Muscle layer of colon (tissue), 2 donors: ENCODE measurements around the gene TRIM17.
A peak's percentile ranks its signal among the peaks of the same experiment; 100 is the strongest.

Experiments
- H3K27ac ChIP-seq: one replicate; pipeline ENCODE4 v1.7.0; 2013; ENCODE audit warnings: low read depth, mild to moderate bottlenecking, low read length, moderate library complexity
- H3K27me3 ChIP-seq, 2 donors: one replicate each; pipeline ENCODE4 v1.7.0; 2013; ENCODE audit warnings: low read length in 2 of 2, mild to moderate bottlenecking in 2 of 2; ENCODE audit not compliant: insufficient read depth in 2 of 2, control insufficient read depth in 1 of 2
- H3K36me3 ChIP-seq: one replicate; pipeline ENCODE4 v1.7.0; 2013; ENCODE audit warnings: mild to moderate bottlenecking, low read length; ENCODE audit not compliant: insufficient read depth
- H3K4me1 ChIP-seq: one replicate; pipeline ENCODE4 v1.7.0; 2013; ENCODE audit warnings: mild to moderate bottlenecking, low read length; ENCODE audit not compliant: insufficient read depth
- H3K4me3 ChIP-seq, 2 donors: one replicate each; pipeline ENCODE4 v1.7.0; 2013; ENCODE audit warnings: low read length in 2 of 2, low read depth in 1 of 2, mild to moderate bottlenecking in 1 of 2, moderate library complexity in 1 of 2
- H3K9ac ChIP-seq: one replicate; pipeline ENCODE4 v1.7.0; 2013; ENCODE audit warnings: low read length
- H3K9me3 ChIP-seq: one replicate; pipeline ENCODE4 v1.7.0; 2013; ENCODE audit warnings: mild to moderate bottlenecking, low read length
- donor health status: abdominal sarcoma.
- donor health status: Adenocarcinoma of cecum.

TRIM17 gene

GRCh38 chr1:228416217-228416933 lies at the start of gene TRIM17:
TSS of gene TRIM17 (minus strand) at chr1:228416861. CDS start at chr1:228415072, 1,789 bp downstream.
- H3K36me3 ChIP-seq, result no peaks in the 10 kb centered on the region
- H3K9ac ChIP-seq, result no peak within 1 kb of the TSS
- H3K9me3 ChIP-seq, result no peaks in the 10 kb centered on the region
- no peak within 1 kb of the TSS for H3K27ac ChIP-seq
- peaks cover 20 to 35% of the 10 kb centered on the region in 2 donors for H3K27me3 ChIP-seq
- no peaks in the 10 kb centered on the region for H3K4me1 ChIP-seq
- peak within 1 kb of the TSS in 1 of 2 donors; percentile 12 for H3K4me3 ChIP-seq

- Histone ChIP-seq H3K4me3 (no peak overlapping the region), H3K4me1 (no peaks in the 10 kb centered on the region), H3K27ac (no peak overlapping the region), H3K36me3 (no peaks in the 10 kb centered on the region), H3K27me3 (peaks cover 73 to 85% of the 10 kb centered on the region in 2 donors), H3K9ac (no peak overlapping the region), H3K9me3 (no peaks in the 10 kb centered on the region)
Observed at GRCh38 chr1:228465571-228466146, 49.0 kb upstream of the TRIM17 start.

- Histone ChIP-seq H3K9me3 (no peaks in the 10 kb centered on the region), H3K36me3 (no peaks in the 10 kb centered on the region), H3K4me3 (no peak overlapping the region), H3K27me3 (peaks cover 75 to 86% of the 10 kb centered on the region in 2 donors), H3K9ac (no peak overlapping the region), H3K27ac (no peak overlapping the region), H3K4me1 (no peaks in the 10 kb centered on the region)
Observed at GRCh38 chr1:228465141-228465540, 48.5 kb upstream of the TRIM17 start.

- Histone ChIP-seq H3K27me3 (peaks cover 75 to 86% of the 10 kb centered on the region in 2 donors), H3K27ac (no peak overlapping the region), H3K9ac (no peak overlapping the region), H3K4me1 (peaks cover 1% of the 10 kb centered on the region), H3K4me3 (peak overlapping the region in 1 of 2 donors; percentile 47), H3K9me3 (no peaks in the 10 kb centered on the region), H3K36me3 (no peaks in the 10 kb centered on the region)
Observed at GRCh38 chr1:228464487-228464983, 47.9 kb upstream of the TRIM17 start.

- Histone ChIP-seq H3K4me1 (peaks cover 4% of the 10 kb centered on the region), H3K4me3 (peak overlapping the region in 1 of 2 donors; percentile 47), H3K27ac (no peak overlapping the region), H3K9ac (no peak overlapping the region), H3K27me3 (peaks cover 74 to 86% of the 10 kb centered on the region in 2 donors), H3K36me3 (no peaks in the 10 kb centered on the region), H3K9me3 (no peaks in the 10 kb centered on the region)
Observed at GRCh38 chr1:228463559-228464455, 47.1 kb upstream of the TRIM17 start.

GRCh38 chr1:228463009-228463558 lies 46.4 kb upstream of the TRIM17 start:
- Histone ChIP-seq H3K4me3 (no peak overlapping the region), H3K9me3 (no peaks in the 10 kb centered on the region), H3K9ac (no peak overlapping the region), H3K36me3 (no peaks in the 10 kb centered on the region), H3K4me1 (peaks cover 4% of the 10 kb centered on the region), H3K27me3 (peaks cover 73 to 84% of the 10 kb centered on the region in 2 donors), H3K27ac (no peak overlapping the region)

DNA sequence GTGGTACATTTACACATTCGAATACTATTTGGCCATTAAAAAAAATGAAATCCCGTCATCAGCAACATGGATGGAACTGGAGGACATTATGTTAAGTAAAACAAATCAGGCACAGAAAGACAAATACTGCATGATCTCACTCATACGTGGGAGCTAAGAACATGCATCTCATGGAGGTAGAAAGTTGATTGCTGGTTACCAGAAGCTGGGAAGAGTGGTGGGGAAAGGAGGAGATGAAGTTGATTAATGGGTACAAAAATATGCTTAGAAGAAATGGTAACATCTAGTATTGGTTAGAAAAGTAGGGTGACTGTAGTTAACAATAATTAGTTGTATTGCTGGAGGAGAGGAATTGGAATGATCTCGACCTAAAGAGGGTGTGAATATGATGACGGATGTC lies 45.9 kb upstream of the TRIM17 start:
- Histone ChIP-seq H3K27ac (no peak overlapping the region), H3K4me1 (peaks cover 4% of the 10 kb centered on the region), H3K9me3 (no peaks in the 10 kb centered on the region), H3K27me3 (peaks cover 68 to 86% of the 10 kb centered on the region in 2 donors), H3K4me3 (no peak overlapping the region), H3K9ac (no peak overlapping the region), H3K36me3 (no peaks in the 10 kb centered on the region)

DNA sequence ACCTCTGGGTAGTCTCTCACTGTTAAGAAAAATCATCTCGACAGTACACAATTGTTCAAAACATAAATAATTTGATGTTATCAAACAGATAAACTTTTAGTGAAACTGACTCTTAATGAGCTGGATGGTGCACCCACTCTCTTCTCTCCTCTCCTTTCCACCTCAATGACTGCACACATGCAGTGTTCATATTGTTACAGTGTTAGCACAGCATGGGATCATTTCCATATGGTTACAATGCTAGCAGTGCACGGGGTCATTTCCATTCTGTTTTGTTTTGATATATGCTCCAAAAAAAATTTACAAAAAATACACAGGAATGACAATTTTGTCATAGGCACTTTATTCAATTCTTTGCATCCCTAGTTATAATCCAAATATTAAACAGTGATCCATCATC lies 44.2 kb upstream of the TRIM17 start:
- Histone ChIP-seq H3K9ac (no peak overlapping the region), H3K4me1 (peaks cover 4% of the 10 kb centered on the region), H3K36me3 (no peaks in the 10 kb centered on the region), H3K27ac (no peak overlapping the region), H3K4me3 (no peak overlapping the region), H3K9me3 (no peaks in the 10 kb centered on the region), H3K27me3 (peaks cover 55 to 76% of the 10 kb centered on the region in 2 donors)

GRCh38 chr1:228459091-228459993 lies 42.7 kb upstream of the TRIM17 start:
- peaks cover 40 to 63% of the 10 kb centered on the region in 2 donors for H3K27me3 ChIP-seq
- no peaks in the 10 kb centered on the region for H3K36me3 ChIP-seq
- no peak overlapping the region for H3K4me3 ChIP-seq
- peaks cover 4% of the 10 kb centered on the region for H3K4me1 ChIP-seq
- H3K27ac ChIP-seq, result no peak overlapping the region
- H3K9me3 ChIP-seq, result no peaks in the 10 kb centered on the region
- no peak overlapping the region for H3K9ac ChIP-seq

- Histone ChIP-seq H3K4me1 (peaks cover 4% of the 10 kb centered on the region), H3K27me3 (peaks cover 25 to 45% of the 10 kb centered on the region in 2 donors), H3K4me3 (peak overlapping the region; percentile 51 to 52), H3K36me3 (no peaks in the 10 kb centered on the region), H3K9me3 (no peaks in the 10 kb centered on the region), H3K9ac (no peak overlapping the region), H3K27ac (peak overlapping the region; percentile 47)
Observed at GRCh38 chr1:228457396-228458176, 40.9 kb upstream of the TRIM17 start.
